Measurements from ENCODE around the gene XKR7. TPM values are rescaled to one million over a fixed set of nuclear protein-coding genes. Genes with fewer than 3 reads are reported as not detected.
"Not testable (repeated sequence)": the region's sequence is repeated elsewhere in the genome, so short reads cannot be mapped to it uniquely, and the experiment has no call there.

Gene XKR7, protein sequence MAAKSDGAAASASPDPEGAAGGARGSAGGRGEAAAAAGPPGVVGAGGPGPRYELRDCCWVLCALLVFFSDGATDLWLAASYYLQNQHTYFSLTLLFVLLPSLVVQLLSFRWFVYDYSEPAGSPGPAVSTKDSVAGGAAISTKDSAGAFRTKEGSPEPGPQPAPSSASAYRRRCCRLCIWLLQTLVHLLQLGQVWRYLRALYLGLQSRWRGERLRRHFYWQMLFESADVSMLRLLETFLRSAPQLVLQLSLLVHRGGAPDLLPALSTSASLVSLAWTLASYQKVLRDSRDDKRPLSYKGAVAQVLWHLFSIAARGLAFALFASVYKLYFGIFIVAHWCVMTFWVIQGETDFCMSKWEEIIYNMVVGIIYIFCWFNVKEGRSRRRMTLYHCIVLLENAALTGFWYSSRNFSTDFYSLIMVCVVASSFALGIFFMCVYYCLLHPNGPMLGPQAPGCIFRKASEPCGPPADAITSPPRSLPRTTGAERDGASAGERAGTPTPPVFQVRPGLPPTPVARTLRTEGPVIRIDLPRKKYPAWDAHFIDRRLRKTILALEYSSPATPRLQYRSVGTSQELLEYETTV
- under 1 TPM in 1 of 4 donors, not detected in 3; 0.10 TPM for total RNA-seq

DNA sequence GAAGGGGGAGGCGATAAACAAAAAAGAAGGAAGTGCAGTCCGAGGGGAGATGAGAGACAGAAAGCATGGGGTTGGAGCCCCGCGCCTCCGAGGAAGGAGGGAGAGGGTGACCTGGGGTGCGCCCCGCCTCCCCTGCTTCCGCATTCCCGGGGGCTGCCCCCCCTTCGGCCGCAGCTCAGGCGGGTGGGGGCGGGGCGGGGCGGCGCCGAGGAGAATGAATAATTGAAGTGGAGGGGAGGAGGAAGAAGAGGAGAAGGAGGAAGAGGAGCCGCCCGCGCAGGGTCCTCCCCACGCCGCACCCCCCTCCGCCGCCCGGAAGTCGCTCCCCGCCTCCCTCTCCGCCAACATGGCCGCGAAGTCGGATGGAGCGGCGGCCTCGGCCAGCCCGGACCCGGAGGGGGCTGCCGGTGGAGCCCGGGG, at the start of gene XKR7:
Gene XKR7, plus strand, starts transcription at position 322 of the 420 bp plus-strand sequence. Its CDS starts 25 bp downstream, at position 347.
- no peak for DNase-seq
- Histone ChIP-seq H3K36me3 (no peaks in the 10 kb centered on the region), H3K27me3 (no peaks in the 10 kb centered on the region), H3K4me3 (replicated peaks in 1 of 3) (no peak within 1 kb of the TSS), H3K9me3 (no peaks in the 10 kb centered on the region), H3K4me1 (no peaks in the 10 kb centered on the region), H3K27ac (no peak within 1 kb of the TSS)
- TF ChIP-seq CTCF (IDR thresholded peaks at IDR 0.05): no peak
- TF ChIP-seq POLR2A (IDR thresholded peaks at IDR 0.05): no peak
- intact Hi-C loops (cut with DNase I): no loop called here
- WGBS, 2 donors: 1% methylated on average over 17 to 20 of the region's 38 CpGs

- Histone ChIP-seq H3K9me3 (no peaks in the 10 kb centered on the region), H3K36me3 (no peaks in the 10 kb centered on the region), H3K27ac (no peak overlapping the region), H3K4me3 (replicated peaks in 1 of 3) (no peak overlapping the region), H3K27me3 (no peaks in the 10 kb centered on the region), H3K4me1 (no peaks in the 10 kb centered on the region)
- intact Hi-C loops (cut with DNase I): no loop called here
- TF ChIP-seq POLR2A (IDR thresholded peaks at IDR 0.05): no peak
- 88 to 89% methylated on average over 7 of the region's 7 CpGs for WGBS, 2 donors
- no peak for DNase-seq
These were observed 49.4 kb upstream of the XKR7 start for GRCh38 chr20:31918466-31919105.

- Histone ChIP-seq H3K36me3 (no peaks in the 10 kb centered on the region), H3K4me3 (replicated peaks in 1 of 3) (no peak overlapping the region), H3K27me3 (no peaks in the 10 kb centered on the region), H3K4me1 (no peaks in the 10 kb centered on the region), H3K27ac (no peak overlapping the region), H3K9me3 (no peaks in the 10 kb centered on the region)
- TF ChIP-seq CTCF (IDR thresholded peaks at IDR 0.05): no peak
- no peak for TF ChIP-seq POLR2A (IDR thresholded peaks at IDR 0.05)
- WGBS, 2 donors: 51 to 57% methylated on average over 6 of the region's 6 CpGs
- DNase-seq: no peak
- intact Hi-C loops (cut with DNase I): no loop called here
These were observed 48.4 kb upstream of the XKR7 start for GRCh38 chr20:31919410-31920155.

DNA sequence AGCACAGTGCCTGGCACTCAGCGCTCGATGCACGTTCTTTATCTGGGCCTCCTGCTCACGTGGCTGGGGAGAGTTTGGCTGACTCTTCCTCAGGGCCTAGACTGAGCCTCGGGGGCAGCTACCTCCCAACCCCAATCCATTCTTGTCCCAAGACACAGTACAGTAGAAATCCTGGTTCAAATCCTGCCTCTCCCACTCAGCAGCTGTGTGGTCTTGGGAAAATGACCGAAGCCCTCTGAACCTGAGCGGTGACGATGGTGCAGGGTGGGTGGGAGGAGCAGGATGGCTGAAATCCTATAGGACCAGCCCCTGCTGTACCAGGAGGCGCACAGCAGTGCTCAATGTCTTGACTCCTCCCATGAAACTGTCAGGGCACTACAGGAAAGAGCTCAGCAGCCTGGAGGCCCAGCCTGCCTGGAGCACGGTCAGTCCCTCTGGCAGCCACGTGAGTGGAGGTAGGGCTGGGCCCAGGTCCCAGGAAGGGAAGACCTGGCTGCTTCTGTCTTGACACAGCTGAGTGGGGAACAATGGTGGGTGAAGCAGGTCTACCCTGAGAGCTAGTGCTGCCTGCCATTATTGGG, 47.6 kb upstream of the XKR7 start:
- H3K4me1 ChIP-seq: no peaks in the 10 kb centered on the region
- WGBS, 2 donors: 74 to 85% methylated on average over 9 to 11 of the region's 11 CpGs
- intact Hi-C loops (cut with DNase I): no loop called here
- no peak overlapping the region for H3K27ac ChIP-seq
- TF ChIP-seq CTCF (IDR thresholded peaks at IDR 0.05) (no peak), POLR2A (IDR thresholded peaks at IDR 0.05) (no peak)
- no peak overlapping the region for H3K4me3 ChIP-seq (replicated peaks in 1 of 3)
- H3K27me3 ChIP-seq: no peaks in the 10 kb centered on the region
- H3K9me3 ChIP-seq: no peaks in the 10 kb centered on the region
- no peaks in the 10 kb centered on the region for H3K36me3 ChIP-seq
- DNase-seq: no peak

- H3K9me3 ChIP-seq; H3K27ac ChIP-seq; H3K4me1 ChIP-seq; H3K27me3 ChIP-seq; H3K36me3 ChIP-seq; DNase-seq; H3K4me3 ChIP-seq (replicated peaks in 1 of 3); intact Hi-C loops (cut with DNase I): not testable (repeated sequence)
- WGBS, 2 donors: 92 to 94% methylated on average over 5 of the region's 5 CpGs
These were observed 46.5 kb upstream of the XKR7 start for GRCh38 chr20:31921480-31921879.
